ENCODE results near the gene CNTNAP4. TPM values are rescaled to one million over a fixed set of nuclear protein-coding genes. Genes with fewer than 3 reads are reported as not detected.

The CNTNAP4 gene
- polyA plus RNA-seq, 4 donors = 0.14 to 0.51 (median 0.24) TPM

GRCh38 chr16:76387994-76388393 is 110.8 kb downstream of the CNTNAP4 start:
- DNase-seq (ENCODE audit: low read depth in 4 of 4, low spot score in 2 of 4) = no peak

- no peak for DNase-seq (ENCODE audit: low read depth in 4 of 4, low spot score in 2 of 4)
Measured at GRCh38 chr16:76389126-76389525, 111.9 kb downstream of the CNTNAP4 start.

GRCh38 chr16:76390476-76390875 is 113.3 kb downstream of the CNTNAP4 start:
- no peak for DNase-seq (ENCODE audit: low read depth in 4 of 4, low spot score in 2 of 4)

- DNase-seq (ENCODE audit: low read depth in 4 of 4, low spot score in 2 of 4) = no peak
Measured at GRCh38 chr16:76396977-76397376, 119.8 kb downstream of the CNTNAP4 start.

GRCh38 chr16:76409706-76410105 is 132.5 kb downstream of the CNTNAP4 start:
- no peak for DNase-seq (ENCODE audit: low read depth in 4 of 4, low spot score in 2 of 4)

GRCh38 chr16:76421571-76421970 is 144.4 kb downstream of the CNTNAP4 start:
- DNase-seq (ENCODE audit: low read depth in 4 of 4, low spot score in 2 of 4) = no peak

GRCh38 chr16:76428858-76429257 is 151.7 kb downstream of the CNTNAP4 start:
- no peak for DNase-seq (ENCODE audit: low read depth in 4 of 4, low spot score in 2 of 4)

GRCh38 chr16:76441391-76441790 is 164.2 kb downstream of the CNTNAP4 start:
- DNase-seq (ENCODE audit: low read depth in 4 of 4, low spot score in 2 of 4) = no peak

- no peak for DNase-seq (ENCODE audit: low read depth in 4 of 4, low spot score in 2 of 4)
Measured at GRCh38 chr16:76441876-76442275, 164.7 kb downstream of the CNTNAP4 start.

- no peak for DNase-seq (ENCODE audit: low read depth in 4 of 4, low spot score in 2 of 4)
Measured at GRCh38 chr16:76443973-76444372, 166.8 kb downstream of the CNTNAP4 start.

- DNase-seq (ENCODE audit: low read depth in 4 of 4, low spot score in 2 of 4) = no peak
Measured at GRCh38 chr16:76444832-76445231, 167.6 kb downstream of the CNTNAP4 start.

GRCh38 chr16:76445815-76446214 is 168.6 kb downstream of the CNTNAP4 start:
- no peak for DNase-seq (ENCODE audit: low read depth in 4 of 4, low spot score in 2 of 4)

- no peak for DNase-seq (ENCODE audit: low read depth in 4 of 4, low spot score in 2 of 4)
Measured at GRCh38 chr16:76446251-76446650, 169.1 kb downstream of the CNTNAP4 start.

GRCh38 chr16:76450890-76451289 is 173.7 kb downstream of the CNTNAP4 start:
- DNase-seq (ENCODE audit: low read depth in 4 of 4, low spot score in 2 of 4) = no peak

GRCh38 chr16:76455257-76455656 is 178.1 kb downstream of the CNTNAP4 start:
- no peak for DNase-seq (ENCODE audit: low read depth in 4 of 4, low spot score in 2 of 4)

- no peak for DNase-seq (ENCODE audit: low read depth in 4 of 4, low spot score in 2 of 4)
Measured at GRCh38 chr16:76456016-76456415, 178.8 kb downstream of the CNTNAP4 start.

- no peak for DNase-seq (ENCODE audit: low read depth in 4 of 4, low spot score in 2 of 4)
Measured at GRCh38 chr16:76459111-76459510, 181.9 kb downstream of the CNTNAP4 start.

- no peak for DNase-seq (ENCODE audit: low read depth in 4 of 4, low spot score in 2 of 4)
Measured at GRCh38 chr16:76461836-76462235, 184.6 kb downstream of the CNTNAP4 start.

GRCh38 chr16:76464955-76465620 is 187.9 kb downstream of the CNTNAP4 start:
- DNase-seq (ENCODE audit: low read depth in 4 of 4, low spot score in 2 of 4) = no peak

GRCh38 chr16:76466871-76467270 is 189.7 kb downstream of the CNTNAP4 start:
- no peak for DNase-seq (ENCODE audit: low read depth in 4 of 4, low spot score in 2 of 4)

- DNase-seq (ENCODE audit: low read depth in 4 of 4, low spot score in 2 of 4) = no peak
Measured at GRCh38 chr16:76474048-76474447, 196.8 kb downstream of the CNTNAP4 start.

- DNase-seq (ENCODE audit: low read depth in 4 of 4, low spot score in 2 of 4) = no peak
Measured at GRCh38 chr16:76478105-76478504, 200.9 kb downstream of the CNTNAP4 start.
